Ishikawa (cell line): ENCODE data around the gene S100A8.

ENCODE experiments used
- CEBPB ChIP-seq: IDR thresholded peaks from 2 replicates; pipeline ENCODE4 v1.6.1; 2012
- CREB1 ChIP-seq: IDR thresholded peaks from 2 replicates; pipeline ENCODE4 v1.6.1; 2012; ENCODE audit warnings: low read depth
- EGR1 ChIP-seq: IDR thresholded peaks from 2 replicates; pipeline ENCODE4 v1.6.1; 2012
- EP300 ChIP-seq: IDR thresholded peaks from 2 replicates; pipeline ENCODE4 v1.6.1; 2012; ENCODE audit warnings: borderline replicate concordance
- FOXM1 ChIP-seq: IDR thresholded peaks from 2 replicates; pipeline ENCODE4 v1.6.1; 2012; ENCODE audit warnings: low read depth, borderline replicate concordance
- RAD21 ChIP-seq: IDR thresholded peaks from 2 replicates; pipeline ENCODE4 v1.6.1; 2012; ENCODE audit warnings: low read depth
- TAF1 ChIP-seq: IDR thresholded peaks from 2 replicates; pipeline ENCODE4 v1.6.1; 2012; ENCODE audit warnings: low read depth, mild to moderate bottlenecking
- TEAD4 ChIP-seq: IDR thresholded peaks from 2 replicates; pipeline ENCODE4 v1.6.1; 2012
- YY1 ChIP-seq: IDR thresholded peaks from 2 replicates; pipeline ENCODE4 v1.6.1; 2012; ENCODE audit warnings: low read depth
- TF ChIP-seq, protein P1 (sequence below): IDR thresholded peaks from 2 replicates; pipeline ENCODE4 v1.6.1; 2012; ENCODE audit warnings: low read depth, mild to moderate bottlenecking
- TF ChIP-seq, protein P2 (sequence below): IDR thresholded peaks from 2 replicates; pipeline ENCODE4 v1.6.1; 2012
- TF ChIP-seq, protein P3 (sequence below): IDR thresholded peaks from 2 replicates; pipeline ENCODE4 v1.6.1; 2012

DNA sequence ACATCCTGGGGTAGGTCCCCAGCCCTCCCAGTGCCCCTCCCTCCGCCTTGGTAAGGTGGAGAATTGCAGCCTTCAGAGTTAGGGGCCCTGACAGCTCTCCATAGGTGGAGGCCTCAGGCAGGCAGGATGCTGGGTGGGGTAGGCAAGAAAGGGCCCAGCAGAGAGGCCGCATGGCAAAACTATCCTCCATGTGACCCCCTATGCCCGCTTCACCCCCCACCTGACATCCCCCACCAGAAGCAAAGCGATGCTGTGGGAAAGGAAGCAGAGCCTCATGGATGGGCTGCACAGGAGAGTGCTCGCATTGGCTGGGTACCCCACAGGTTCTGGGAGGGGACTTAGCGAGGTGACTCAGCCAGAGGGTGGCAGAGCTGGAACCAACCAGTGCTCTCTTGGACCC is 31.6 kb downstream of the S100A8 start:
- TF ChIP-seq, protein P1, sequence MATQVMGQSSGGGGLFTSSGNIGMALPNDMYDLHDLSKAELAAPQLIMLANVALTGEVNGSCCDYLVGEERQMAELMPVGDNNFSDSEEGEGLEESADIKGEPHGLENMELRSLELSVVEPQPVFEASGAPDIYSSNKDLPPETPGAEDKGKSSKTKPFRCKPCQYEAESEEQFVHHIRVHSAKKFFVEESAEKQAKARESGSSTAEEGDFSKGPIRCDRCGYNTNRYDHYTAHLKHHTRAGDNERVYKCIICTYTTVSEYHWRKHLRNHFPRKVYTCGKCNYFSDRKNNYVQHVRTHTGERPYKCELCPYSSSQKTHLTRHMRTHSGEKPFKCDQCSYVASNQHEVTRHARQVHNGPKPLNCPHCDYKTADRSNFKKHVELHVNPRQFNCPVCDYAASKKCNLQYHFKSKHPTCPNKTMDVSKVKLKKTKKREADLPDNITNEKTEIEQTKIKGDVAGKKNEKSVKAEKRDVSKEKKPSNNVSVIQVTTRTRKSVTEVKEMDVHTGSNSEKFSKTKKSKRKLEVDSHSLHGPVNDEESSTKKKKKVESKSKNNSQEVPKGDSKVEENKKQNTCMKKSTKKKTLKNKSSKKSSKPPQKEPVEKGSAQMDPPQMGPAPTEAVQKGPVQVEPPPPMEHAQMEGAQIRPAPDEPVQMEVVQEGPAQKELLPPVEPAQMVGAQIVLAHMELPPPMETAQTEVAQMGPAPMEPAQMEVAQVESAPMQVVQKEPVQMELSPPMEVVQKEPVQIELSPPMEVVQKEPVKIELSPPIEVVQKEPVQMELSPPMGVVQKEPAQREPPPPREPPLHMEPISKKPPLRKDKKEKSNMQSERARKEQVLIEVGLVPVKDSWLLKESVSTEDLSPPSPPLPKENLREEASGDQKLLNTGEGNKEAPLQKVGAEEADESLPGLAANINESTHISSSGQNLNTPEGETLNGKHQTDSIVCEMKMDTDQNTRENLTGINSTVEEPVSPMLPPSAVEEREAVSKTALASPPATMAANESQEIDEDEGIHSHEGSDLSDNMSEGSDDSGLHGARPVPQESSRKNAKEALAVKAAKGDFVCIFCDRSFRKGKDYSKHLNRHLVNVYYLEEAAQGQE, result no peak
- TF ChIP-seq CEBPB, result no peak
- no peak for TF ChIP-seq EP300
- TF ChIP-seq CREB1, result no peak
- no peak for TF ChIP-seq FOXM1
- no peak for TF ChIP-seq RAD21
- TF ChIP-seq, protein P2, sequence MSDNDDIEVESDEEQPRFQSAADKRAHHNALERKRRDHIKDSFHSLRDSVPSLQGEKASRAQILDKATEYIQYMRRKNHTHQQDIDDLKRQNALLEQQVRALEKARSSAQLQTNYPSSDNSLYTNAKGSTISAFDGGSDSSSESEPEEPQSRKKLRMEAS, result no peak
- no peak for TF ChIP-seq YY1
- TF ChIP-seq TAF1, result no peak
- TF ChIP-seq EGR1, result no peak
- TF ChIP-seq TEAD4, result no peak
- TF ChIP-seq, protein P3, sequence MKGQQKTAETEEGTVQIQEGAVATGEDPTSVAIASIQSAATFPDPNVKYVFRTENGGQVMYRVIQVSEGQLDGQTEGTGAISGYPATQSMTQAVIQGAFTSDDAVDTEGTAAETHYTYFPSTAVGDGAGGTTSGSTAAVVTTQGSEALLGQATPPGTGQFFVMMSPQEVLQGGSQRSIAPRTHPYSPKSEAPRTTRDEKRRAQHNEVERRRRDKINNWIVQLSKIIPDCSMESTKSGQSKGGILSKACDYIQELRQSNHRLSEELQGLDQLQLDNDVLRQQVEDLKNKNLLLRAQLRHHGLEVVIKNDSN, result no peak
